ENCODE data around the gene GSN. TPM values are rescaled to one million over a fixed set of nuclear protein-coding genes. Genes with fewer than 3 reads are reported as not detected.

The GSN gene
- total RNA-seq, 4 donors from 2014 or later, result 2,362 to 3,466 (median 3,146) TPM

DNA sequence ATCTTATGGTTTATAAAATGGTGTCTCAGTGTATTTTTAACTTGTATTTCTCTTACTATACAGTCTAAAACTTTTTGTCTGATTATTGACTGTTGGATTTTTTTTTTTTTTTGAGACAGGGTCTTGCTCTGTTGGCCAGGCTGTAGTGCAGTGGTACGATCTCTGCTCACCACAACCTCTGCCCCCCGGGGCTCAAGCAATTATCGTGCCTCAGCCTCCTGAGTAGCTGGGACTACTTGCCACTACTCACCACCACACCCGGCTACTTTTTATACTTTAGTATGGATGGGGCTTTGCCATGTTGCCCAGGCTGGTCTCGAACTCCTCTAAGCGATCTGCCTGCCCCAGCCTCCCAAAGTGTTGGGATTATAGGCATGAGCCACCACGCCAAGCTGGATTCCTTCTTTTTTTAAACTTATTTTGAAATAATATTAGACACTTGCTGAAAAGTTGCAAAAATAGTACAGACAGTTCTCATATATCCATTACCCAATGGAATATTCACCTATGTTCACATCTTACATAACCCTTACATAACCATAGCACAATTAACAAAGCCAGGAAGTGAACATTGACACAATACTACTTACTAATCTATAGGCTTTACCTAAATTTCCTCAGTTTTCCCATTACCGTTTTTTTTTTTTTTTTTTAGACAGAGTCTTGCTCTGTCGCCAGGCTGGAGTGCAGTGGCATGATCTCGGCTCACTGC lies 54.9 kb downstream of the GSN start:
- ATAC-seq, result no peak
- peak overlapping the region; percentile 90 to 98 (median 94) for H3K27ac ChIP-seq
- TF ChIP-seq POLR2AphosphoS5 (IDR thresholded peaks at IDR 0.05) (peak; percentile 19), EP300 (IDR thresholded peaks at IDR 0.05) (no peak)
- no peaks in the 10 kb centered on the region for H3K27me3 ChIP-seq
- H3K36me3 ChIP-seq, result peaks cover 0 to 98% of the 10 kb centered on the region in 2 donors
- no peak overlapping the region for H3K4me3 ChIP-seq
- no peaks in the 10 kb centered on the region for H3K9me3 ChIP-seq
- 70 to 82% methylated on average over 4 to 10 of the region's 10 CpGs for WGBS, 2 donors (ENCODE audit: low coverage in 1 of 2)
- peaks cover 7 to 100% (median 72%) of the 10 kb centered on the region in 3 donors for H3K4me1 ChIP-seq

DNA sequence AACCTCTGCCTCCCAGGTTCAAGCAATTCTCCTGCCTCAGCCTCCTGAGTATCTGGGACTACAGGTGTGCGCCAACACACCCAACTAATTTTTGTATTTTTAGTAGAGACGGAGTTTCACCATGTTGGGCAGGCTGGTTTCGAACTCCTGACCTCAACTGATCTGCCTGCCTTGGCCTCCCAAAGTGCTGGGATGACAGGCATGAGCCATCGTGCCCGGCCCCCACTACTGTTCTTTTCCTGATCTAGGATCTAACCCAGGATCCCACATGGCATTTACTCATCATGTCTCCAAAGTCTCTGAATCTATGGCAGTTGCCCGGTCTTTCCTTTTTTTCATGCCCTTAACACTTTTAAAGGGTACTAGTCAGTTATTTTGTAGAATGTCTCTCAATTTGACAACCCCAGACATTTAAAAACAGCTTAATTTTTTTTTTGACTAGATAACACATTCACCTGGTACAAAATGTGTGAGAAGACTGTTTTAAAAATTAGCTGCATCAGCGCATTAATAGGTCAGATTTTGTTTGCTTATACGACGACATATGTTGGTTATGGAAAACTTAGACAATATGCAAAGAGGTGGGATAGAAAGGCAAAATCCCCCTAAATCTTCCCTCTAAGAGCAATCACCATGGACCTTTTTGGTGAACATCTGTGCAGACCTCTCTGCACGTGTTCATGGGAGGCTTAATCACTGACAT lies 55.6 kb downstream of the GSN start:
- no peak overlapping the region for H3K4me3 ChIP-seq
- no peak for TF ChIP-seq EP300 (IDR thresholded peaks at IDR 0.05)
- TF ChIP-seq, protein P1, sequence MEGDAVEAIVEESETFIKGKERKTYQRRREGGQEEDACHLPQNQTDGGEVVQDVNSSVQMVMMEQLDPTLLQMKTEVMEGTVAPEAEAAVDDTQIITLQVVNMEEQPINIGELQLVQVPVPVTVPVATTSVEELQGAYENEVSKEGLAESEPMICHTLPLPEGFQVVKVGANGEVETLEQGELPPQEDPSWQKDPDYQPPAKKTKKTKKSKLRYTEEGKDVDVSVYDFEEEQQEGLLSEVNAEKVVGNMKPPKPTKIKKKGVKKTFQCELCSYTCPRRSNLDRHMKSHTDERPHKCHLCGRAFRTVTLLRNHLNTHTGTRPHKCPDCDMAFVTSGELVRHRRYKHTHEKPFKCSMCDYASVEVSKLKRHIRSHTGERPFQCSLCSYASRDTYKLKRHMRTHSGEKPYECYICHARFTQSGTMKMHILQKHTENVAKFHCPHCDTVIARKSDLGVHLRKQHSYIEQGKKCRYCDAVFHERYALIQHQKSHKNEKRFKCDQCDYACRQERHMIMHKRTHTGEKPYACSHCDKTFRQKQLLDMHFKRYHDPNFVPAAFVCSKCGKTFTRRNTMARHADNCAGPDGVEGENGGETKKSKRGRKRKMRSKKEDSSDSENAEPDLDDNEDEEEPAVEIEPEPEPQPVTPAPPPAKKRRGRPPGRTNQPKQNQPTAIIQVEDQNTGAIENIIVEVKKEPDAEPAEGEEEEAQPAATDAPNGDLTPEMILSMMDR (IDR thresholded peaks at IDR 0.05), result no peak
- no peak for TF ChIP-seq POLR2AphosphoS5 (IDR thresholded peaks at IDR 0.05)
- TF ChIP-seq POLR2A (IDR thresholded peaks at IDR 0.05), result no peak
- H3K36me3 ChIP-seq, result peaks cover 0 to 98% of the 10 kb centered on the region in 2 donors
- H3K9me3 ChIP-seq, result no peaks in the 10 kb centered on the region
- 69 to 90% methylated on average over 8 to 10 of the region's 10 CpGs for WGBS, 2 donors (ENCODE audit: low coverage in 1 of 2)
- peak overlapping the region; percentile 90 to 98 (median 94) for H3K27ac ChIP-seq
- no peaks in the 10 kb centered on the region for H3K27me3 ChIP-seq
- ATAC-seq, result no peak
- H3K4me1 ChIP-seq, result peaks cover 7 to 98% (median 66%) of the 10 kb centered on the region in 3 donors

DNA sequence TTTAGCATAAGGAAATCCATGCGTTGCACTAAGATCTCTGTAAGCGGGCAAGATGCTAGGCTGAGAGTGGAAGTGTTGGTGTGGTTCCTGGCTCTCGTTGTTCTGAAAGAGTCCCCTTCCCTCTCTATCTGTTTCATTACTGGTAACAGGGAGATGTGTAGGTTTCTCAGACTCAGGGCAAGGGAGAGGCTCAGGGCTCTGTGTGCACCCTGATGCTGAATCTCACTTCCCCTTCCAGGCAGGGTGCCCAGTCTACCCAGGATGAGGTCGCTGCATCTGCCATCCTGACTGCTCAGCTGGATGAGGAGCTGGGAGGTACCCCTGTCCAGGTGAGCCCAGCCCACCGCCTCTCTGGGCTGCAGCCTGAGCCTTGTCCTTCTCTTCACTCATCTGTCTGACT lies 56.4 kb downstream of the GSN start:
- TF ChIP-seq, protein P1 (IDR thresholded peaks at IDR 0.05), result no peak
- no peak for ATAC-seq
- H3K27ac ChIP-seq, result peak overlapping the region; percentile 90 to 98 (median 94)
- no peaks in the 10 kb centered on the region for H3K9me3 ChIP-seq
- peaks cover 7 to 98% (median 59%) of the 10 kb centered on the region in 3 donors for H3K4me1 ChIP-seq
- no peak overlapping the region for H3K4me3 ChIP-seq
- peaks cover 0 to 98% of the 10 kb centered on the region in 2 donors for H3K36me3 ChIP-seq
- no peaks in the 10 kb centered on the region for H3K27me3 ChIP-seq
- WGBS, 2 donors (ENCODE audit: low coverage in 1 of 2), result 72 to 80% methylated on average over 2 to 4 of the region's 5 CpGs

DNA sequence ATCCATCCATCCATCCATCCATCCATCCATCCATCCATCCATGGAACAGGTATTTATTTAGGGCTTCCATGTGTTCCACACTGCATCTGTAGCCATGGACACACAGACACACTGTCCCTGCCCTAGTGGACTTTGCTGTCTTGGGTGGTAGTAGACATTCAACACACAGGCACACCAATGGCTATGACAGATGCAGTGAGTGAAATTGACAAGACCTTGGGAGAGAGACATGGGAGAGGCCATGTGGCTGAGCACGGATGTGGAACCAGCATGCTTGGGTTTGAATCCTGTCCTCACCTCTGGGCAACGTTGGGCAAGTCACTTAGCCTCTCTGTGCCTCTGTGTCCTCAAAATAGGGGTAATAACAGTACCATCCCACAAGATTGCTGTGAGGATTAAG lies 56.8 kb downstream of the GSN start:
- Histone ChIP-seq H3K27ac (peak overlapping the region; percentile 90 to 98 (median 94)), H3K4me3 (no peak overlapping the region), H3K27me3 (no peaks in the 10 kb centered on the region), H3K4me1 (peaks cover 7 to 98% (median 59%) of the 10 kb centered on the region in 3 donors), H3K36me3 (peaks cover 0 to 98% of the 10 kb centered on the region in 2 donors), H3K9me3 (no peaks in the 10 kb centered on the region)
- TF ChIP-seq POLR2AphosphoS5 (IDR thresholded peaks at IDR 0.05), result no peak
- no peak for TF ChIP-seq EP300 (IDR thresholded peaks at IDR 0.05)
- TF ChIP-seq POLR2A (IDR thresholded peaks at IDR 0.05), result no peak
- TF ChIP-seq, protein P1 (IDR thresholded peaks at IDR 0.05), result no peak
- ATAC-seq, result no peak
- 57 to 76% methylated on average over 2 of the region's 2 CpGs for WGBS, 2 donors (ENCODE audit: low coverage in 1 of 2)

DNA sequence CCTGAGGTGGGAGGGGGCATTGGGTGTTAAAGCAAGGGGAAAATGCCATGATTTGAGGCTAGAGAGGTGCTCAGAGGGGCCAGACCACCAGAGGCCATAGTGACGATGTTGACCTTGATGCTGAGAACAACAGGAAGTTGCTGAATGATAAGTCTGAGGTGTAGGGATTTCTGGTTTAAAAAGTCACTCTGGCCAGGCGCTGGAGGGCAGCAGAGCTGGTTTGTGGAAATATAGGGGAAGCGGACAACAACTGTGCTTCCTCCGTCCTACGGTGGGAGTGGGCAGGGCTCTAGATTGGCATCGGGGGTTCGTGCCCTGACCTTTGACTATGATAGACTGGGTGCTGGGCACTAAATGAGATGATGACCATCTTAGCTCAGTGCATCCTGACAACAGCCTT lies 57.4 kb downstream of the GSN start:
- H3K4me3 ChIP-seq, result no peak overlapping the region
- 83% methylated on average over 6 of the region's 7 CpGs; no CpG with 5 or more reads in 1 of the 2 donors for WGBS, 2 donors (ENCODE audit: low coverage in 1 of 2)
- H3K27me3 ChIP-seq, result no peaks in the 10 kb centered on the region
- no peak for TF ChIP-seq POLR2AphosphoS5 (IDR thresholded peaks at IDR 0.05)
- no peaks in the 10 kb centered on the region for H3K9me3 ChIP-seq
- H3K36me3 ChIP-seq, result peaks cover 0 to 100% of the 10 kb centered on the region in 2 donors
- ATAC-seq, result no peak
- peaks cover 7 to 98% (median 59%) of the 10 kb centered on the region in 3 donors for H3K4me1 ChIP-seq
- peak overlapping the region; percentile 90 to 98 (median 94) for H3K27ac ChIP-seq

Measured in gastroesophageal sphincter (tissue), 4 donors.